ENCODE data around the gene ENPP5.

DNA sequence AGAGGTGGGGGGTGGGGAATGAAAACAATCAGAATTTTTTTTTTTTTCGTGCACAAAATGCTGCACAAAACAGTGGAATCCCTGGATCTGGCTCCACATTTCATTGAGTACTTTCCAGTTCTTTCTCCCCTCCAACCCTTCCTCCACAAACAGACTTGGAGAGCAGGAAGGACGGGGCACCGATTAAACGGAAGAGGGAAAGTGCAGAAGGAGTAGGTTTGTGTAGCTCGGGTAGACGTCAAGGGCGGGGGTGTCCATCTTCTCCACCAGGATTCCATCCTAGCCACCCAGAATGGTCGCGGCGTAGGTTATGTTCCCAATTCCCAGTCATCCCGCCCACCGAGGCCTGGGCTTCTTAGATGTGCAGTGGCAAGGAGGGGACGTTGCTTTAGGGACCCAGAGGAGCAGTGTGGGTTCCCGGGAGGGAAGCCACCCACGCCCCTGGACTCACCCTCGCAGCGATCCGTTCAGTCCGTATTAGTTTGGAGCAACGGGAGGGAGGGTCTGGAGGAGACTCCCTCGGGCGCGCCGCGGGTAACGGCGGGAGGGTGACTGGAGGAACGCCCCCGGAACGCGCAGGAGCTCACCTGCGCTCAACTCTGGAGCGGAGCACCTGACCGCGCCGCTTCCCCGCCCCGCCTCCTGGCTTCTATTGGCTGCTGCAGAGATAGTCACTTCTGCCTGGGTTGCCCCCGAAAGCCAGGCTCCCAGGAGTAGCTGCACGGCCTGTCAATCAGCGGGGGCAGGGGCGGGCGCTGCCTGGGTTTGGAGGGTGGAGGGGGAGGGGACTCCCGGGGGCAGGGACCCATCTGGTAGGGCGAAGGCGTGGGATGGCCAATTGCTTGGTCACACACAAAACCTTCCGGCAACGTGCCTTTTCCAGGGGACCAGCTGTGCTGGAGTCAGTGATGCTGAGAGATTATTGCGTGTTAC lies at the start of gene ENPP5:
- TF ChIP-seq, protein P1, sequence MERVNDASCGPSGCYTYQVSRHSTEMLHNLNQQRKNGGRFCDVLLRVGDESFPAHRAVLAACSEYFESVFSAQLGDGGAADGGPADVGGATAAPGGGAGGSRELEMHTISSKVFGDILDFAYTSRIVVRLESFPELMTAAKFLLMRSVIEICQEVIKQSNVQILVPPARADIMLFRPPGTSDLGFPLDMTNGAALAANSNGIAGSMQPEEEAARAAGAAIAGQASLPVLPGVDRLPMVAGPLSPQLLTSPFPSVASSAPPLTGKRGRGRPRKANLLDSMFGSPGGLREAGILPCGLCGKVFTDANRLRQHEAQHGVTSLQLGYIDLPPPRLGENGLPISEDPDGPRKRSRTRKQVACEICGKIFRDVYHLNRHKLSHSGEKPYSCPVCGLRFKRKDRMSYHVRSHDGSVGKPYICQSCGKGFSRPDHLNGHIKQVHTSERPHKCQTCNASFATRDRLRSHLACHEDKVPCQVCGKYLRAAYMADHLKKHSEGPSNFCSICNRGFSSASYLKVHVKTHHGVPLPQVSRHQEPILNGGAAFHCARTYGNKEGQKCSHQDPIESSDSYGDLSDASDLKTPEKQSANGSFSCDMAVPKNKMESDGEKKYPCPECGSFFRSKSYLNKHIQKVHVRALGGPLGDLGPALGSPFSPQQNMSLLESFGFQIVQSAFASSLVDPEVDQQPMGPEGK (CRISPR knock-in tag; IDR thresholded peaks at IDR 0.05; ENCODE audit: borderline replicate concordance), result no peak
- no peak for TF ChIP-seq SNAI2 (CRISPR knock-in tag; IDR thresholded peaks at IDR 0.05)

Data from SK-N-SH treated with all-trans-retinoic acid at 6 μM for 48 hours (cell line).